Embryonic facial prominence (tissue), 1 donor: ENCODE results near the gene HERC5.
"Not testable (repeated sequence)": the region's sequence is repeated elsewhere in the genome, so short reads cannot be mapped to it uniquely, and the experiment has no call there.

Experiments
- DNase-seq: peaks from one replicate; pipeline ENCODE4 v3.0.0-alpha.2; 2016; ENCODE audit errors: extremely low spot score

The HERC5 gene

GRCh38 chr4:88448211-88448765, 8.6 kb upstream of the HERC5 start:
- DNase-seq = not testable (repeated sequence)

- DNase-seq = no peak
These were observed 8.0 kb upstream of the HERC5 start for GRCh38 chr4:88448889-88449288.

- DNase-seq = no peak
These were observed 7.6 kb upstream of the HERC5 start for GRCh38 chr4:88449290-88449689.

GRCh38 chr4:88451205-88451604, 5.7 kb upstream of the HERC5 start:
- DNase-seq = no peak

GRCh38 chr4:88452912-88453311, 4.0 kb upstream of the HERC5 start:
- no peak for DNase-seq

- DNase-seq = no peak
These were observed 586 bp downstream of the HERC5 start for GRCh38 chr4:88457307-88458103.

- DNase-seq = no peak
These were observed 1.3 kb downstream of the HERC5 start for GRCh38 chr4:88458104-88458740.

- no peak for DNase-seq
These were observed 8.8 kb downstream of the HERC5 start for GRCh38 chr4:88465653-88466192.

- no peak for DNase-seq
These were observed 10.5 kb downstream of the HERC5 start for GRCh38 chr4:88467392-88467791.

- DNase-seq = no peak
These were observed 20.4 kb downstream of the HERC5 start for GRCh38 chr4:88477229-88477860.

GRCh38 chr4:88478247-88478646, 21.3 kb downstream of the HERC5 start:
- DNase-seq = no peak

- no peak for DNase-seq
These were observed 24.6 kb downstream of the HERC5 start for GRCh38 chr4:88481537-88481936.

GRCh38 chr4:88489100-88489761, 32.3 kb downstream of the HERC5 start:
- no peak for DNase-seq

- no peak for DNase-seq
These were observed 41.0 kb downstream of the HERC5 start for GRCh38 chr4:88497859-88498409.

GRCh38 chr4:88503344-88503743, 46.4 kb downstream of the HERC5 start:
- DNase-seq = no peak

GRCh38 chr4:88511236-88511635, 54.3 kb downstream of the HERC5 start:
- DNase-seq = no peak

- no peak for DNase-seq
These were observed 57.9 kb downstream of the HERC5 start for GRCh38 chr4:88514557-88515511.

- DNase-seq = no peak
These were observed 59.8 kb downstream of the HERC5 start for GRCh38 chr4:88516746-88517145.

- DNase-seq = no peak
These were observed 60.9 kb downstream of the HERC5 start for GRCh38 chr4:88517825-88518224.

- no peak for DNase-seq
These were observed 62.0 kb downstream of the HERC5 start for GRCh38 chr4:88518911-88519310.
